ENCODE measurements around the gene MTHFSD. TPM values are rescaled to one million over a fixed set of nuclear protein-coding genes. Genes with fewer than 3 reads are reported as not detected.

MTHFSD gene
- total and polyA plus RNA-seq, 3 experiments from 2014 or later = 21.9 to 25.0 (median 23.0) TPM

DNA sequence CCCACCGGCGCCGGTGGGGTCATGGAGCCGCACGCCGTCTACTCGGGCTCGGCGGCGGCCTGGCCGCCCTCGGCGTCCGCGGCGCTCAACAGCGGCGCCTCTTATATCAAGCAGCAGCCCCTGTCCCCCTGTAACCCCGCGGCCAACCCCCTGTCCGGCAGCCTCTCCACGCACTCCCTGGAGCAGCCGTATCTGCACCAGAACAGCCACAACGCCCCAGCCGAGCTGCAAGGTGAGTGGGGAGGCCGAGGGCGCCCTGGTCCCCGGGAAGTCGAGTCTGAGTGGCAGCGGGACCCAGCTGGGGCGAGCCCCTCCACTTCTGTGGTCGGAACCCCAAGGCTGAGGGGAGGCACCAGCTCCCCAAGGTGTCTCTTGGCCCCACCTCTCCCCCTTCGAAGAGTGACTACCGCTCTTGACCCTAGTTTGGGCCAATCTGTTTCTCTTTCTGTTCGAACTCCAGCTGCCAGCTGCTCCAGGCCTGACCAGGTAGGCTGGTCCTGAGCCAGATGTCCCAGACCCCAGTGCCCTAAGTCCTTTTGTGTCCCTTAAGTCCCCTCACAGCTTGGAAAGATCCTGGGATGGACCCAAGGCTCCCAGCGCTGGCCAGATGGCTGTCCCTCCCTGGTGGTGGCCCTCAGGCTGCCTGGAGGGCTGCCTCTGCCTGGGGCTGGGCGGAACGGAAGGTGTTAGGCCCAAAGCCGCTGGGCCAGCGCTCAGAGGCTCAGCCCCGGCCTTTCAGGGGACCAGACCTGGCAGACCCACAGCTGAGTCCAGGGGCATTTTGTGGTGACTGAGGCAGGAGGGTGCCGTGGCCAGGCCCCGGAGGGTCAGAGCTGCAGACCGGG is 43.5 kb downstream of the MTHFSD start:
- DNase-seq = no peak
- Histone ChIP-seq H3K36me3 (ENCODE audit: insufficient read depth, low read length) (no peaks in the 10 kb centered on the region), H3K27ac (ENCODE audit: low read depth, low read length) (no peak overlapping the region), H3K27me3 (ENCODE audit: insufficient read depth, low read length, poor library complexity, severe bottlenecking) (peaks cover 11% of the 10 kb centered on the region), H3K4me1 (ENCODE audit: insufficient read depth, low read length) (no peaks in the 10 kb centered on the region), H3K9me3 (ENCODE audit: low read length) (no peaks in the 10 kb centered on the region), H3K4me3 (ENCODE audit: low read length) (no peak overlapping the region)
- H3K27ac Mint-ChIP-seq = no peak overlapping the region
- H3K4me3 Mint-ChIP-seq = peak overlapping the region in 5 of 7 donors; percentile 34 to 58 (median 55)
- peaks cover 33 to 59% of the 10 kb centered on the region in 2 donors for H3K27me3 Mint-ChIP-seq
- CTCF ChIA-PET = no interaction called here
- POLR2A ChIA-PET = no interaction called here
- H3K36me3 Mint-ChIP-seq = peaks cover 0 to 2% (median 0%) of the 10 kb centered on the region in 3 donors
- H3K4me1 Mint-ChIP-seq = peaks cover 18 to 33% (median 19%) of the 10 kb centered on the region in 3 donors
- H3K9me3 Mint-ChIP-seq = peaks cover 0 to 1% (median 0%) of the 10 kb centered on the region in 5 donors

- no peak within 1 kb of the TSS for H3K27ac ChIP-seq (ENCODE audit: low read depth, low read length)
- no peak for DNase-seq
- ChIA-PET CTCF (no interaction called here), POLR2A (no interaction called here)
- H3K4me3 ChIP-seq (ENCODE audit: low read length) = no peak within 1 kb of the TSS
- H3K27me3 ChIP-seq (ENCODE audit: insufficient read depth, low read length, poor library complexity, severe bottlenecking) = peaks cover 16% of the 10 kb centered on the region
- Mint-ChIP-seq H3K9me3 (peaks cover 0 to 1% (median 0%) of the 10 kb centered on the region in 5 donors), H3K27me3 (peaks cover 36 to 64% of the 10 kb centered on the region in 2 donors), H3K36me3 (peaks cover 0 to 2% (median 0%) of the 10 kb centered on the region in 3 donors), H3K4me3 (peak within 1 kb of the TSS; percentile 75 to 90 (median 83)), H3K27ac (no peak within 1 kb of the TSS), H3K4me1 (peaks cover 25 to 42% (median 25%) of the 10 kb centered on the region in 3 donors)
- H3K4me1 ChIP-seq (ENCODE audit: insufficient read depth, low read length) = no peaks in the 10 kb centered on the region
- no peaks in the 10 kb centered on the region for H3K36me3 ChIP-seq (ENCODE audit: insufficient read depth, low read length)
- no peaks in the 10 kb centered on the region for H3K9me3 ChIP-seq (ENCODE audit: low read length)
Observed at GRCh38 chr16:86510465-86511261, 44.4 kb downstream of the MTHFSD start, which contains the start of gene FOXF1. Gene FOXF1, plus strand, starts transcription at chr16:86510527. Its CDS starts 43 bp downstream, at chr16:86510570.

DNA sequence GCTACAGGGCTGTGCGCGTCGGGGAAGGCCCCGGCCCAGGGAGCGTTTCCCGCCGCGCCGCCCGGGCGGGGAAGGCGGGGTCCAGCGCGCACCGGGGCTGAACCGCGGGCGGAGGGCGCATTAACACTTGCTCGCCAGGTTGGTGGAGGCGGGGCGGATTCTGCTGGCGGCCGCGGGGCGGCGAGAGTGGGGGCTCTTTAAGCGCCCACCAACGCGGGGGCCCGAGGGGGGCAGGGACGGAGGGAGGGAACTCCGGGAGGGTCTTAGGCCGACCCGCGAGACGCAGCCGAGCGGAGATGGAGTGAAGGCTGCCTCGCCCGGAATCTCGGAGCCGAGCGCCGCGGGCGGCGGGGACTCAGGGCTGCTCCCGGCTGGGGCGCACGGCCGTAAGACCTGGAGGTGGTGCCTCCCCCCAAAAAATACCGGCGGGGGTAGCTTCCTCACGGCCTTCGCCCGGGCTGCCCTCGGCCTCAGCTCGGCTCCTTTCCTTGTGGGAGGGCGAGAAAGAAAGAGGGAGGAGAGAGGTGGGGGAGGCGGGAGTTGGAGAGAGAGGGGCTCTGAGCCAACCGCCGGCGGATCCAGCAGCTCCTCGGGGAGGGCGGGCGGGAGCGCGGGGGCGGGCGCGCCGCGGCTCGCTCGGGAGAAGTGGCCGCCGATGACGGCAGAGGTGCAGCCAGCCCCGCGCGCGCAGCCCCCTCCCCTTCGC is 45.1 kb downstream of the MTHFSD start:
- H3K27me3 Mint-ChIP-seq = peaks cover 38 to 65% of the 10 kb centered on the region in 2 donors
- ChIA-PET POLR2A (no interaction called here), CTCF (no interaction called here)
- H3K27ac Mint-ChIP-seq = no peak overlapping the region
- peaks cover 0 to 1% (median 0%) of the 10 kb centered on the region in 5 donors for H3K9me3 Mint-ChIP-seq
- Histone ChIP-seq H3K4me1 (ENCODE audit: insufficient read depth, low read length) (no peaks in the 10 kb centered on the region), H3K4me3 (ENCODE audit: low read length) (no peak overlapping the region), H3K36me3 (ENCODE audit: insufficient read depth, low read length) (no peaks in the 10 kb centered on the region), H3K27ac (ENCODE audit: low read depth, low read length) (no peak overlapping the region), H3K27me3 (ENCODE audit: insufficient read depth, low read length, poor library complexity, severe bottlenecking) (peaks cover 19% of the 10 kb centered on the region), H3K9me3 (ENCODE audit: low read length) (no peaks in the 10 kb centered on the region)
- peaks cover 0 to 2% (median 0%) of the 10 kb centered on the region in 3 donors for H3K36me3 Mint-ChIP-seq
- peaks cover 29 to 46% (median 30%) of the 10 kb centered on the region in 3 donors for H3K4me1 Mint-ChIP-seq
- H3K4me3 Mint-ChIP-seq = peak overlapping the region in 1 of 7 donors; percentile 83
- no peak for DNase-seq

DNA sequence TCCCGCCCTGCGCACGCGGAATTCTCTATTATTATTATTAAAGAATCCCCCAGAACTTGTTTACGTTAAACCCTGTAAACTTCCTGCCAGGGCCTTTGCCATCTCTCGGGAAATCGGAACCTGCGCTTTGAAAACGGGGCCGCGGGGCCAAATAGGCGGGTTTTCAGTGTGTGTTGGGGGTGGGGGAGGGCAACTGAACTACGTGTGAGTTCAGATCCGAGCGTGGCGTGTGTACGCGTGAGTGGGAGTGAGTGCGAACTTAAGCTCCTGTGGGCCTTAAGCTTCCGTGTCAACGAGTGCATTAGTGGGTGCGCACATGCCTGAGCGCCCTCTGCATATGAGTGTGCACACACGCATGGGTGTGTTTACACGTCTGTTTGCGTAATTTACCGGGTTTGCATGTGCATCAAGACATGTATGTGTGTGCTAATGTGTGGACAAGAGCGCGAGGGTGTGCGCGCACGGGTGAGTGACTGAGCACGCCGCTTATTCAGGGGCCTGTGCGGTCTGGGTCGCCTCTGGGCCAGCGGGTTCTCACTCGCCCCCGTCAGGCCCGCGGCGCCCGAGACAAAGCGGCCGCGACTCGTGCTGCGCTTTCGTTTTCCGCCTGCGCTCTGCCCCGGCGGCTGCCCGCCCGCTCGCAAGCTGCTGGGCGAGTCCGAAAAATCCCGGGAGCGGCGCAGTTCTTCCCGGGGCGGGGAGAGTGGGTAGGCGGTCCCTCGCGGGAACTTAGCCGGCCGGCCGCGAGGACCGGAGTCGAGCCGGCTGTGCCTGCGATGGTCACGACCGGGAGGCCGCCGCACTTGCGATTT is 45.9 kb downstream of the MTHFSD start:
- Mint-ChIP-seq H3K9me3 (peaks cover 0 to 1% (median 0%) of the 10 kb centered on the region in 5 donors), H3K36me3 (peaks cover 0 to 2% (median 0%) of the 10 kb centered on the region in 3 donors), H3K4me1 (peaks cover 29 to 50% (median 31%) of the 10 kb centered on the region in 3 donors), H3K4me3 (peak overlapping the region; percentile 66 to 90 (median 83)), H3K27me3 (peaks cover 39 to 65% of the 10 kb centered on the region in 2 donors), H3K27ac (peak overlapping the region in 1 of 8 donors; percentile 49)
- ChIA-PET POLR2A (no interaction called here), CTCF (no interaction called here)
- no peak for DNase-seq
- Histone ChIP-seq H3K4me3 (ENCODE audit: low read length) (peak overlapping the region; percentile 12), H3K27me3 (ENCODE audit: insufficient read depth, low read length, poor library complexity, severe bottlenecking) (peaks cover 27% of the 10 kb centered on the region), H3K27ac (ENCODE audit: low read depth, low read length) (no peak overlapping the region), H3K9me3 (ENCODE audit: low read length) (no peaks in the 10 kb centered on the region), H3K36me3 (ENCODE audit: insufficient read depth, low read length) (no peaks in the 10 kb centered on the region), H3K4me1 (ENCODE audit: insufficient read depth, low read length) (no peaks in the 10 kb centered on the region)

GRCh38 chr16:86508028-86508946 is 46.7 kb downstream of the MTHFSD start:
- Histone ChIP-seq H3K4me1 (ENCODE audit: insufficient read depth, low read length) (no peaks in the 10 kb centered on the region), H3K4me3 (ENCODE audit: low read length) (no peak overlapping the region), H3K36me3 (ENCODE audit: insufficient read depth, low read length) (no peaks in the 10 kb centered on the region), H3K27me3 (ENCODE audit: insufficient read depth, low read length, poor library complexity, severe bottlenecking) (peaks cover 27% of the 10 kb centered on the region), H3K9me3 (ENCODE audit: low read length) (no peaks in the 10 kb centered on the region), H3K27ac (ENCODE audit: low read depth, low read length) (no peak overlapping the region)
- DNase-seq = no peak
- Mint-ChIP-seq H3K27me3 (peaks cover 45 to 65% of the 10 kb centered on the region in 2 donors), H3K4me3 (peak overlapping the region in 6 of 7 donors; percentile 64 to 90 (median 76)), H3K9me3 (no peaks in the 10 kb centered on the region), H3K27ac (no peak overlapping the region), H3K4me1 (peaks cover 24 to 45% (median 26%) of the 10 kb centered on the region in 3 donors), H3K36me3 (no peaks in the 10 kb centered on the region)
- ChIA-PET CTCF (no interaction called here), POLR2A (no interaction called here)

DNA sequence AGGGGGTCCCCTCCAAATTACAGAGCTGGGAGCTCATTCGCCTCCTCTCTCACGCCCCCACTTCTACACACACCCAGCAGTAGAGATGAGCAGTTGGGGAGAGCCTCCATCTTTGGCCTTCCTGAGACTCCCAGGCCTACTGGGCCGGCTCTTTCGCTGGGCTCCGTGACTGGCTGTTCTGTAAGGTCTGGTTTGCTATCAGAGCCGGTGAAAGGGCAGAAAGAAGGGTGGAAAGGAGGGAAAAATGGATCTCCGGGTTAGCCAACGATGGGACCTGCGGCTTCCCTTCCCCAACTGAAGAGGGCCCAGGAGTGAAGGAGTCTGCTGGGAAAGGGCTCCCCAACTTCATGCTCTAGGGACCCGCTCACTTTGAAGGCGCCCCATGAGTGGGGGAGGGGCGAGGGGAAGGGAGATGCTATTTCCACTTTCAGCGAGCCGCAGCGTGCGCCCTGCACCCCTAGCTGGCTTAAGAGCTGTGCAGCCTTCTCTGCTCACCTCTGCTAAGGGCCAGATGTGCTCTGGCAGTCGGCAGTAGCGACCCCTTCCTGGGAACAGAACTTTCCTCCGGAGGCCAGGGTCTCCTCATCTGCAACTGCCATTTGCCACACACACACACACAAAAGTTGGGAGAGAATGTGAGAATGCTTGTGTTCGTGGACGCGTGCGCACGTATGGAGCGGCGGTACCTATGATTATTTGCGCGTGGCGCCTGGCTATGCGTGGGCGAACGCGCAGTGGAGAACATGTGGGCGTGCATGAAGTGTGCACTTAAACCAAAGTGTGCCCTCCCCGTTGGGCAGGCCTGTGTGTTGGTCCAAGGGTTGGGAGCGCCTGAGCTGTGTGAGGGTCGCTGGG is 47.6 kb downstream of the MTHFSD start:
- Mint-ChIP-seq H3K27me3 (peaks cover 45 to 65% of the 10 kb centered on the region in 2 donors), H3K4me3 (peak overlapping the region in 6 of 7 donors; percentile 64 to 79 (median 70)), H3K36me3 (no peaks in the 10 kb centered on the region), H3K27ac (no peak overlapping the region), H3K4me1 (peaks cover 24 to 41% (median 26%) of the 10 kb centered on the region in 3 donors), H3K9me3 (no peaks in the 10 kb centered on the region)
- ChIA-PET POLR2A (no interaction called here), CTCF (no interaction called here)
- Histone ChIP-seq H3K27ac (ENCODE audit: low read depth, low read length) (no peak overlapping the region), H3K9me3 (ENCODE audit: low read length) (no peaks in the 10 kb centered on the region), H3K4me1 (ENCODE audit: insufficient read depth, low read length) (no peaks in the 10 kb centered on the region), H3K27me3 (ENCODE audit: insufficient read depth, low read length, poor library complexity, severe bottlenecking) (peaks cover 20% of the 10 kb centered on the region), H3K36me3 (ENCODE audit: insufficient read depth, low read length) (no peaks in the 10 kb centered on the region), H3K4me3 (ENCODE audit: low read length) (no peak overlapping the region)
- no peak for DNase-seq
